Glomerular visceral epithelial cell (primary cell): ENCODE results near the gene CFAP251.
"Not testable (repeated sequence)": the region's sequence is repeated elsewhere in the genome, so short reads cannot be mapped to it uniquely, and the experiment has no call there.

Experiments used
- DNase-seq: peaks from one replicate; pipeline ENCODE4 v3.0.0-alpha.2; 2016; ENCODE audit errors: extremely low spot score

CFAP251 gene, protein sequence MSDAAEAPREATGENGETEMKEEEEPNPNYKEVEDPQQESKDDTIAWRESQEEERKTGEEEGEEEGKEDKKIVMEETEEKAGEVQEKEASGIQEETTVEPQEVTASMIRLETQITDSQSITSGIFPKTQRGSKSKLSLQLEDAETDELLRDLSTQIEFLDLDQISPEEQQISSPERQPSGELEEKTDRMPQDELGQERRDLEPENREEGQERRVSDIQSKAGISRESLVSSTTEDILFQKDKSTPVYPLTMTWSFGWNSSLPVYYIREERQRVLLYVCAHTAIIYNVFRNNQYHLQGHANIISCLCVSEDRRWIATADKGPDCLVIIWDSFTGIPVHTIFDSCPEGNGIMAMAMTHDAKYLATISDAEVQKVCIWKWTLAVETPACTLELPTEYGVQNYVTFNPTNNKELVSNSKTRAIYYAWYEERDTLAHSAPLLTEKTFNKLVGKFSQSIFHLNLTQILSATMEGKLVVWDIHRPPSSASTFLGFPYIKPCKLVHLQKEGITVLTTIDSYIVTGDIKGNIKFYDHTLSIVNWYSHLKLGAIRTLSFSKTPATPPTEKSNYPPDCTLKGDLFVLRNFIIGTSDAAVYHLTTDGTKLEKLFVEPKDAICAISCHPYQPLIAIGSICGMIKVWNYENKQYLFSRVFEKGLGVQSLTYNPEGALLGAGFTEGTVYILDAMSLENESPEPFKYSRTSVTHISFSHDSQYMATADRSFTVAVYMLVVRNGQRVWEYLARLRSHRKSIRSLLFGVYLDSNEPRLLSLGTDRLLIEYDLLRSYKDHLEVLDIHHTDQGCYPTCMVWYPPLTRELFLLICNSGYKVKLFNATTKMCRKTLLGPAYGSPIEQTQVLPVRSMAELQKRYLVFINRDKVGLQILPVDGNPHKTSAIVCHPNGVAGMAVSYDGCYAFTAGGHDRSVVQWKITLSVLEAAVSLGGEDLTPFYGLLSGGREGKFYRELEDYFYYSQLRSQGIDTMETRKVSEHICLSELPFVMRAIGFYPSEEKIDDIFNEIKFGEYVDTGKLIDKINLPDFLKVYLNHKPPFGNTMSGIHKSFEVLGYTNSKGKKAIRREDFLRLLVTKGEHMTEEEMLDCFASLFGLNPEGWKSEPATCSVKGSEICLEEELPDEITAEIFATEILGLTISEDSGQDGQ

DNA sequence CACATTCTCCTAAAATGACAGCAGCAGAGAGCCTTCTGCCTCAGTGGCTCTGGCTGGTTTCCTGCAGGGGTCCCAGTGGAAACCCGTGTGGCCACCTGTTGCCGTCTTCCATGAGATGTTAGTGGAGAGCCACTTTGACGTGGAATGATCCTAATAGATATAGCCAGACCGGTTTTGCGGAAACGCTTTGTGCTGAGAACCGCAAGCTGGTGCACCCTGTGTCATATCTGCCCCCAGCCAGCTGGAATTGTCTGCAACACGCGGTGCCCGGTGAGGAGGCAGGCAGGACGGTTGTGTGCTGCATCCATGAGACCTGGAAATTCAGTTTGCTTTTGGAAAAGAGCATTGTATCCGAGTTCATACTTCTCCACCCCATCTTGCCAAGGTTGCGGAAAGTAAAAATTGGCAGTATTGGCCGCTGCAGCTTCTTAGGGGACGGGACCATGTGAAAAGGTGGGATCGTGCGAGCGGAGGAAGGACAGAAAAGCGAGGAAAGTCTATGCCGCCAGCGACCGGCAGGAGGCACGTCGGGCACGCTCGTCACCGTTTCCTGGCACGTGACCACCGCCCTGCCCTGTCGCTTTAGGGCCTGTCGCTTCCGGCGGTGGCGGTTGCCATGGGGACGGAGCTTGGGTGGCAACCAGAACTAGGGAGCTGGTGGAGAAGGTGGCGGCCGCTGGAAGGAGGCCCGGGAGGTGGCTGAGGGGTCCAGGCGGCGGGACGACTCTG is at the start of gene CFAP251:
Gene CFAP251 (plus strand): TSS at position 643 of the 729 bp plus-strand sequence. CDS start 2,714 bp downstream, outside the sequence.
- DNase-seq: peak; percentile 32

DNA sequence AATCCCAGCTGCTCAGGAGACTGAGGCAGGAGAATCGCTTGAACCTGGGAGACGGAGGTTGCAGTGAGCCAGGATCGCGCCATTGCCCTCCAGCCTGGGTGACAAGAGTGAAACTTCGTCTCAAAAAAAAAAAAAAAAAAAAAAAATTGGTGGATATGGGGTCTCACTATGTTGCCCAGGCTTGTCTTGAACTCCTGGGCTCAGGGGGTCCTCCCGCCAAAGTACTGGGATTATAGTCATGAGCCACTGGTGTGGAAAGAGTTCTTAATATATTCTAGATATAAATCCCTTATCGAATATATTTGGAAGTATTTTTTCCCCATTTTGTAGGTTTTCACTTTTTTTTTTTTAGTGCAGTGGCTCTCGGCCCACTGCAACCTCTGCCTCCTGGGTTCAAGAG is 49.2 kb upstream of the CFAP251 start:
- not testable (repeated sequence) for DNase-seq

DNA sequence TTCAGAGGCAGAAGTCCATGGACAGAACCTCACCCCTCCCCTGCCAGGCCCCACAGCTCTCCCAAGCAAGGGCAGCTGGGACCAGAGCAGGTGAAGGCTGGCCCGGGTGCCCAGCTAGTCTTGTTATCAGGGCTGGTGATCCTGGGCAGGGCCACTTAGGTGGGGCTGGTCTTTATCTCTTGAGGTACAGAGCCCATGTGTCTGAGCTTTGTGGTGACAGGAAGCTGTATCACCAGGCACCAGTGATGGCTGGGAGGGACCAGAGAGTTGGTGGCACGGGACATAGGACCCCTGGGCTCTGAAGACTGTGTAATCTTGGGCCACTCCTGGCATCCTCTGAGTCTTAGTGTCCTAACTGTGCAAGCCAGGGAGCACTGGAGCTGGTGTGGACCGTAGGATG is 46.9 kb upstream of the CFAP251 start:
- no peak for DNase-seq

DNA sequence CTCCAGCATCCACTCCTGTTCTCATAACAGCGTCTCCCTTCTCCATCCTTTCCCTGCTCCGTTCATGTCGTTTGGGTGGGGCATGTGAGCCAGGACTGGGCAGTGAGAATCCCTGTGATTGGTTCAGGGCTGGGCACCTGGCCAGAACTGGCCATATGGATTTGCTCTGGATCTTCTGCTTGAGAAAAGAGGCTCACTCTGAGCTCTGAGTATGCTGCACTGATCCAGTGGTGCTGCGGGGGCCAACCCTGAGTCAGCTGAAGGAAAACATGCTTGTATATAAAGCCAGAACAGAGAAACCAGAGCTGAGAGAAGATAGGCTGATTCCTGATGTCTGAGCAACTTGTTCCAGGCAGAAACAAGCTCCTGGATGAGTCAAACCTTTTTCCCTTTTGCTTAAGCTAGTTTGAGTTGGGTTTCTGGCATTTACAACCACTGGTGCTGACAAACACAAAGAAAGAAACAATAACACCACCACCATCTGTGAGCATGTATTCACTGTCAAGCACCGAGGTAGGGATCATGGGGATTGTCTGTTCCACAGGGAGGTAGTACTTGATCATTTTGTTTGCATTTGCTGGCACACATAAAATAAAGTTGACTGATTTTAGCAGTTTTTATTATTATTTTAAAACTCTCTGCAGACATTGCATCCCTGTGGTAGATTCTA is 45.7 kb upstream of the CFAP251 start:
- DNase-seq: peak; percentile 28

DNA sequence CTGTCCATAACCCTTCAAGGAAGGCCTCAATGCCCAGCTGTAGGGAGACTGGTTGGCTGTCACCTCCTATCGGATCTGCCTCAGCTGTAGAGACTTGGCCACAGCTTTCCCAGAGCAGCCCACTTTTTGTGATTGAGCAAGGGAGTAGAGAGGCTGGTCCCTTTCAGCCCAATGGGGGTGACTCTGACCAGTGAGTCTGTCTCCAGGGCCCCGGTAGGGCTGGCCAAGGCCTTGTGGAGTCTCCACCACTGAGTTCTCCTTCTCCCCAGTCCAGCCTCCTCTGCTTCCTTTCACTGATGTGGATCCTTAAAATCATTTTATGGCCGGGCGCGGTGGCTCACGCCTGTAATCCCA is 45.2 kb upstream of the CFAP251 start:
- DNase-seq: no peak

DNA sequence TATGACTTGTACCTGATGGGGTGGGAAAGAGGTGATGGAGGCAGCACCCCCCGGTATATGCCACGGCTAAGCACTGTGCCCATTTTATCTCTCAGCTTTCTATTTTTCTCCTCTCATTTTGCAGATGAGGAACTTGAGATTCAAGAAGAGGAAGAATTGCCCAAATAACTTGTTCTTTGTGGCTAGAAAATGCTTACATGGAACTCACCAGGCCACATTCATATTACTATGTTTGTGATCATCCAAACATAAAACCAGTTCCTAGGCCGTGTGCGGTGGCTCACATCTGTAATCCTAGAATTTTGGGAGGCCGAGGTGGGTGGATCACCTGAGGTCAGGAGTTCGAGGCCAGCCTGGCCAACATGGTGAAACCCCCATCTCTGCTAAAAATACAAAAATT is 44.3 kb upstream of the CFAP251 start:
- DNase-seq: no peak

DNA sequence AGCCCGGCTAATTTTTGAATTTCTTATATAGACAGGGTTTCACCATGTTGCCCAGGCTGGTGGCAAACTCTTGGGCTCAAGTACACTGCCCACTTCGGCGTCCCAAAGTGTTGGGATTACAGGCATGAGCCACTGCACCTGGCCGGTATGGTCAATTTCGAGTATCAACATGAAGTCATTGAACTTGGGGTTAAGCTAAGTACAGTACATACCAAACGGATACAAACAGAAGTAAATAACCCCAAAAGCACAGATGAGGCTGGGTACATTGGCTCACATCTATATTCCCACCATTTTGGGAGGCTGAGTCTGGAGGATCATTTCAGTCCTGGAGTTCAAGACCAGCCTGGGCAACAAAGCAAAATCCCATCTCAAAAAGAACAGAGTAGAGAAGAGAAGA is 42.8 kb upstream of the CFAP251 start:
- DNase-seq: no peak

DNA sequence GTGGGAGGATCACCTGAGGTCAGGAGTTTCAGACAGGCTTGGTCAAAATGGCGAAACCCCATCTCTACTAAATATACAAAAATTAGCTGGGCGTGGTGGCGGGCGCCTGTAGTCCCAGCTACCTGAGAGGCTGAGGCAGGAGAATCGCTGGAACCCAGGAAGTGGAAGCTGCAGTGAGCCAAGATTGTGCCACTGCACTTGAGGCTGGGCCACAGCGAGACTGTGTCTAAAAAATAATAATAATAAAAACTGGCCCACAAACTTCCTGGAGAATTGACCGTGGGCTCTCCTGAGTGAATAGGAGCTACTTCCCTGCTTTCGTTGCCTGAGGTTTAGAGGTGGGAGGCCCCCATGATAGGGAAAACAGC is 42.3 kb upstream of the CFAP251 start:
- not testable (repeated sequence) for DNase-seq

DNA sequence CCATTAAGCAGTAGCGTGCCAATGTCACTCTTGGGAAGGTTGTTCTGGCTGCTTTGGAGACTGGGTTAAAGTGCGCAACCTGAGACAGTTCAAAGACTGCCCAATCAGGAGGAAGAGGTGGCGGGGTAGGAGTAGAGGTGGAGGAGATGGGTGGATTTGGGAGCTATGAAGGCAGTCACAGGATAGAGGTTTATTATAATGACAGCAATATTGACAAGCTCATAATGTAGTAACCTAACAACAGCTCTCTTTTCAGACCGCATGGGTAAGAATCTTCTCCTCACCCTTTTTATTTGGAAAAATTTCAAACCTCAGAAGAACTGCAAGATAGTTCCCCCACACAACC is 35.1 kb upstream of the CFAP251 start:
- no peak for DNase-seq

DNA sequence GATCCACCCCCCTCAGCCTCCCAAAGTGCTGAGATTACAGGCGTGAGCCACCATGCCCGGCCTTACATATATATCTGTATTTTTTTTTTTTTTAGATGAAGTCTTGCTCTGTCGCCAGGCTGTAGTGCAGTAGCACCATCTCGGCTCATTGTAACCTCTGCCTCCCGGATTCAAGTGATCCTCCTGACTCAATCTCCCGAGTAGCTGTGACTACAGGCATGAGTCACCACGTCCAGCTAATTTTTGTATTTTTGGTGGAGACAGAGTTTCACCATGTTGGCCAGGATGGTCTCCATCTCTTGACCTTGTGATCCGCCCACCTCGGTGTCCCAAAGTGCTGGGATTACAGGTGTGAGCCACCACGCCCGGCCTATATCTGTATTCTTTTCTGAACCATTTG is 33.3 kb upstream of the CFAP251 start:
- DNase-seq: not testable (repeated sequence)

DNA sequence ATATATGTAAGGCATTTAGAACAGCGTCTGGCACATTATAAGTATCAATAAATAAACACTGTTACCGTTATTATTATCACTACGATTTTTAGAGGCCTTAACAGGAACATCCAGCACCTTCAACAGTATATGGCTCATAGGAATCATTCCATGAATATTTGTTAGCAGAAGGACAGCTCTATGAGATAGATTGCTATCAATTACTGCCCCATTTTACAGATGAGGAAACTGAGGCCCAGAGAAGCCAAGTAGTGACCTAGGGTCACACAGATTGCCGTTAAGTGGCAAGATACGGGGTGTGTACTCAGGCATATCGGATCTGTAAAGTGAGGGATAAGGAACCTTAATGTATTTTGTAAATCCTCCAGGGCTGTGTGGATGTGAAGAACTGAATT is 30.3 kb upstream of the CFAP251 start:
- no peak for DNase-seq

DNA sequence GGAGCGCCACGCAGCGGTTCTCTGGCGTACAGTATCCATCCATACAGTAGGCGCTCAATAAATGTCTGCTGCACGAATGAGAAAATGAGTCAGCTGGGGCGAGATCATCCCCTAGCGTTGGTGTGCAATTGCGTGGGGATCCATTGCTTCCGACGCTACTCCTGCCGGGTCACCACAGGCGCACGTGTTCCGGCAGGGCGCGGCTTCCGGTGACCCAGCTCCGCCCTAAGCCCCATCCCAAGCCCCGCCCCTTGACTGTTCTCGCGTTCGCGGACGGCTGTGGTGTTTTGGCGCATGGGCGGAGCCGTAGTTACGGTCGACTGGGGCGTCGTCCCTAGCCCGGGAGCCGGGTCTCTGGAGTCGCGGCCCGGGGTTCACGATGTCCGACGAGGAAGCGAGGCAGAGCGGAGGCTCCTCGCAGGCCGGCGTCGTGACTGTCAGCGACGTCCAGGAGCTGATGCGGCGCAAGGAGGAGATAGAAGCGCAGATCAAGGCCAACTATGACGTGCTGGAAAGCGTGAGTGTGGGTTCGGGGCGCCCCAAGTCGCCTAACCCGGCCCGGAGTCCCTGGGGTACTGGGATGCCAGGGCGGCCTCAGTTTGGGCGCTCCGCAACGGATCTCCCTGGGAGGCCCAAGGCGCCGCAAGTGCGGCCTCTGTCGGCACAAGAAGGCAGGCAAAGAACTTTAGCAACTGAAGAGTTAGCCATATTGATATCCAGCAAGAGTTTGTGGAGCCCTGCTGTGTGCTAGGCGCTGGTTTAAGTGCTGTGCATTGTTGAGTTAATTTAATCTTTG is 29.7 kb upstream of the CFAP251 start, which contains the start of gene PSMD9:
Gene PSMD9 (plus strand): TSS at position 313 of the 796 bp plus-strand sequence. CDS start 67 bp downstream, at position 380.
- DNase-seq: peak; percentile 96

DNA sequence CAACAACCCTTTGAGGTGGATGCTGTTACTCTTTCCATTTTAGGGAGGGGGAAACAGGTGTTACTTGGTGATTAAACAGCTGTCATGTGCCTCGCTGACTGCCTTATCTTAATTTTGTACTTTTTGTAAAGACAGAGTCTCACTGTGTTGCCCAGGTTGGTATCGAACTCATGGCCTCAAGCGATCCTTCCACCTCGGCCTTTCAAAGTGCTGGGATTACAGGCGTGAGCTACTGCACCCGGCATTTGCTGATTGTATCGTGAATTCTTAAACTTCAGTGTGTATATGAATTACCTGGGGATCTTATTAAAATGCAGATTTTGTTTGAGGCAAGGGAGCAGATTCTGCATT is 29.1 kb upstream of the CFAP251 start:
- no peak for DNase-seq

DNA sequence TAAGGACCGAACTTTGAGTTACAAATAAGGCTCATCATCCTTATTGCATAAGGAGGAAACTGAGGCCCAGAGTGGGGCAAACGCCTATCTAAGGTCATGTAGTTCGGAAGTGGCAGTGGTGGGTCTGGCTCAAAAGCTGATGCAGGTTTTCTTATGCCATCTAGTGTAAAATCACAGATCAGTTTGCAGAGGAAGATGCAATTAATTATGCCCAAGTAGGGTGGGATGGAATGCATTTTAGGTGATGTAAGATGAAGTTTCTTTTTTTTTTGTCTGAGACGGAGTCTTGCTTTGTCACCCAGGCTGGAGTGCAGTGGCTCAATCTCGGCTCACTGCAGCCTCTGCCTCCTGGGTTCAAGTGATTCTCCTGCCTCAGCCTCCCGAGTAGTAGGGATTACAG is 28.7 kb upstream of the CFAP251 start:
- DNase-seq: not testable (repeated sequence)

DNA sequence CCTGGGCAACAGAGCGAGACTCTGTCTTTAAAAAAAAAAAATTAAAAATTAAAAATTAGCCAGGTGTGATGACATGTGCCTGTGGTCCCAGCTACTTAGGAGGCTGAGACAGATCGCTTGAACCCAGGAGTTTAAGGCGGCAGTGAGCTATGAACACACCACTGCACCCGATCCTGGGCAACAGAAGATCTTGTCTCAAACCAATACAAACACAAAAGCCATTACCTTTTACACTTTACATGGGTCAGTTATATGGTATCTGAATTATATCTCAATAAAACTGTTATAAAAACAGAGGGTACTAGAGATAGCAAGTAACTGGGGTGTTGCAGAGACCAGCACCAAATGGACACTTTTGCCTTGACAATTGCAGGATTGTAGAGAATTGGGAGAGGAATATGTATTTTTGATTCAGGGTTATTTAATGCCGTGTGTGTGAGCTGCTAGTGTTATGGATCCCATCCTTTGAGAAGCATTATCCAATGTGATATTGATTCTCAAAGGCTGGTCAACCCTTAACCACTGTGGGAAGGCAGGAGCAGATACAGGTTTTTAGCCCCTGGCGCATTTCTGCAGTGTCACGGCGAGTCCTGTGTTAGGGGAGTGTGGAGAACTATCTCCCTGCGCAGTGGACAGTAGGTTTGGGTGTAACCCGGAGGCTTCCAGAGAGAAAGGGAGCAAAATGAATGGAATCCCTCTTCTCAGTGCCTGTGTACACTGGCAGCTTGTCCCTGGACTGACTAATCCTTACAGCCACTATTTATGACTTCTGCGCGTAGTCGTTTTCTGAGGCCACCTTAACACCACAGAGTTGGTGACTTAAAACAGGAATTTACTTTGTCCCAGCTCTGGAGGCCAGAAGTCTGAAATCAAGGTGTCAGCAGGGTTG is 25.5 kb upstream of the CFAP251 start:
- no peak for DNase-seq

DNA sequence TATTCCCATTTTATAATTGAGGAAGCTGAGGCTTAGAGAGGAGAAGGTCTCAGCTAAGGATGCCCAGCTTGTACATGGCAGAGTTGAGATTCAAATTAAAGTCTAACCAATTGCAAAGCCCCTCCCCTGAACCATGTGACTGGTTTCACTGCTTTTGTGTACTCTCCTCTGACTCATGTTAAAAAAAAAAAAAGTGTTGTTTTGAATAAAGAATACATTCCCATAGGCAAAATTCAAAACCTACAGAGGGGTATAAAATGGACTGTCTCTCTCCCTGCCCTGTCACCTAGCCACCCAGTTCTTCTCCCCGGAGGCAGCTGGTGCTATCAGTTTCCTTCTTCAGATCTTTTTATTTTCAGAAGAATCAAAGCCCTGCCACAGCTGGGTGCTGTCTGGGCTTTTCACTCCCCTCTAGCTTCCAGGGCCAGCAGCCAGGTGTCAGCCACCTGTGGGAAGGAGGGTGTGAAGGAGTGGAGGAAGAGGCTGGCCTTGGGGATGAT is 24.4 kb upstream of the CFAP251 start:
- DNase-seq: peak; percentile 28

DNA sequence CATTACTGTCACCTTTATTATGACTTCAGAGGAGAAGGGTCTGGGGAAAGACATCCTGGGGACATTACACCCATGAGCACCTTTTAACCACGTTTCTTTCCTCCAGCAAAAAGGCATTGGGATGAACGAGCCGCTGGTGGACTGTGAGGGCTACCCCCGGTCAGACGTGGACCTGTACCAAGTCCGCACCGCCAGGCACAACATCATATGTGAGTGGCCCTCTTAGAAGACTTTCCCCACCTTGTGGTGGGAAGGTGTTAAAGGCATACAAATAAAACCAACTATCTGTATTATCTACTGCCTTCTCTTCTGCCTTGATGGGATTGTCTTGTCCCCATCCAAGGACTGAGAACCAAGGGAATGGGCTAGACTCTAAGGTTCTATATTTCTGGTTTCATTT is 23.8 kb upstream of the CFAP251 start:
- DNase-seq: peak; percentile 37

DNA sequence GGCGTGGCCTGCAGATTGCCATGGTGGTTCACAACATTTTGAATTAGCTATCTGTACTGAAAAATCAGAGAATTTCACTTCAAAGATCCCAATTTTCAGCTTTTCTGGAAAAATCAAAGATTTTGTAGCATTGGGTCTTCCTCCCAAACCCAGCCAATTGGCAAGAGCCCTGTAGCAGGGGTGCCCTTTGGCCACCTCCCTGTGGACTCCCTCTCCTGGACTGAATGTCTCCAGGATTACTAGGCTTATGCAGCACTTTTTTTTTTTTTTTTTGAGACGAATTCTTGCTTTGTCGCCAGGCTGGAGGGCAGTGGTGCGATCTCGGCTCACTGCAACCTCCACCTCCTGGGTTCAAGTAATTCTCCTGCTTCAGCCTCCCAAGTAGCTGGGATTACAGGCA is 20.1 kb upstream of the CFAP251 start:
- no peak for DNase-seq

DNA sequence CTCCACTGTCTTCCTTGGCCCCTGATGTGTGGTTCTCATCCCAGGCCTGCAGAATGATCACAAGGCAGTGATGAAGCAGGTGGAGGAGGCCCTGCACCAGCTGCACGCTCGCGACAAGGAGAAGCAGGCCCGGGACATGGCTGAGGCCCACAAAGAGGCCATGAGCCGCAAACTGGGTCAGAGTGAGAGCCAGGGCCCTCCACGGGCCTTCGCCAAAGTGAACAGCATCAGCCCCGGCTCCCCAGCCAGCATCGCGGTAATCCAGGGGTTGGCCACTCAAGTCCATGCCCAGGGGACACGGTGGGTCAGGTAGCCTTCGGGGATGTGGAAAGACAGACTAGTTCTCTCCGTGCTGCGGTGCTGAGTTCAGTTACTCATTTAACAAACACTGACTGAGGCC is 18.8 kb upstream of the CFAP251 start:
- DNase-seq: no peak
